ENCODE measurements around the gene MCTP2. TPM values are rescaled to one million over a fixed set of nuclear protein-coding genes. Genes with fewer than 3 reads are reported as not detected.

The MCTP2 gene
- total and polyA plus RNA-seq, 9 of the 15 experiments (the other 6 are each of a cell fraction or from before 2014, with no cell fraction given), result 0.07 TPM; not detected in 8

DNA sequence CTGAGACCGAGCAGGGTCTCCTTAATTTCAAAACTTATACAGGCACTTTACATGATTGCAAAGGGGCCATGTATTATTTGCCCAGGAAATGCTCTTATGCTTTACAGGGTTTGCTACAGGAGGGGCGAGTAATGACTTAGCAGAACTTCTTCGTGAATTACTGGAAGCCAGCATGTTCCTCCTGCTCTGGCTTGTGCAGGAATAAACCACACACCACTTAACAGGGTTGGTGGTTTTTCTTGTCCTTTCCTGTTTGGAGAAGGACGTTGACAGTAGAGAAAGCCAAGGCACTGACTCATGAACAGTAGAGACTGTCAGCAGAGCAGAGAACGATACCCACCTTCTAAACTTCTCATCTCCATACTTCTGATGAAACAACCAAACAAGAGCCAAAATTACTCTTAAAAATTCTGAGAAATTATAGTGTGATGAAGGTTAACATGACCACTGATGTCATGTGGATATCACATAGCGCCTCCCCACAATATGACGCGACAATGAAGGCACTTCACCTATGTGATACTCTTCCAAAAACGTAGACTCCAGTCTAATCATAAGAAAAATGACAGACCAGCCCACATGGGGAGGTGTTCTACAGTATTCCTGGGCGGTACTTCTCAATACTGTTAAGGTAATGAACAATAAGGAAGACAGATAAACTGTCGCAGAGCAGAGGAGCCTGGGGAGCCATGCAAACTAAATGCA lies 24.7 kb upstream of the MCTP2 start (continued):
- no peak for TF ChIP-seq ARID4B (CRISPR knock-in tag; IDR thresholded peaks at IDR 0.05)

GRCh38 chr15:94212291-94212690 lies 19.1 kb upstream of the MCTP2 start:
- Histone ChIP-seq H2AFZ (ENCODE audit: low read depth, low read length) (no peak overlapping the region), H3K27me3 (ENCODE audit: control insufficient read depth in 2 of 2, insufficient read depth in 2 of 2, low read length in 2 of 2) (no peaks in the 10 kb centered on the region), H3K9me3 (replicated peaks; ENCODE audit: control insufficient read depth, insufficient read depth, low read depth, low read length) (no peaks in the 10 kb centered on the region), H3K4me1 (replicated peaks in 1 of 2; ENCODE audit: control insufficient read depth in 2 of 2, insufficient read depth in 2 of 2, low read length in 2 of 2) (no peaks in the 10 kb centered on the region), H3K4me3 (no peak overlapping the region), H3K36me3 (ENCODE audit: control insufficient read depth, insufficient read depth, low read length) (no peaks in the 10 kb centered on the region), H3K27ac (ENCODE audit: extremely low read depth, low read depth, low read length) (no peak overlapping the region), H3K9me1 (ENCODE audit: control insufficient read depth, insufficient read depth, low read length) (no peaks in the 10 kb centered on the region), H3K9ac (ENCODE audit: insufficient read depth in 1 of 2, low read depth in 2 of 2, low read length in 2 of 2) (no peak overlapping the region), H3K4me2 (ENCODE audit: insufficient read depth, low read length) (no peak overlapping the region), H4K20me1 (replicated peaks; ENCODE audit: control insufficient read depth, insufficient read depth, low read length) (no peaks in the 10 kb centered on the region), H3K79me2 (ENCODE audit: control insufficient read depth, insufficient read depth, low read length) (no peaks in the 10 kb centered on the region)
- ChIA-PET POLR2A (no interaction called here), CTCF (ENCODE audit: low intra/inter-chr PET ratio) (no interaction called here)
- intact Hi-C loops (cut with micrococcal nuclease), result no loop called here
- DNase-seq (ENCODE audit: extremely low read depth in 1 of 4, low spot score in 3 of 4) (no peak), FAIRE-seq (no peak), ATAC-seq (no peak)
- 1% methylated on average over 5 of the region's 5 CpGs for WGBS (ENCODE audit: insufficient coverage, low coverage, missing lambda C conversion rate)
- TF ChIP-seq SAFB (IDR thresholded peaks at IDR 0.05; ENCODE audit: borderline replicate concordance, low read depth, low read length), result no peak
- TF ChIP-seq ZNF561 (CRISPR knock-in tag; conservative IDR thresholded peaks at IDR 0.05), result no peak
- TF ChIP-seq, protein P1, sequence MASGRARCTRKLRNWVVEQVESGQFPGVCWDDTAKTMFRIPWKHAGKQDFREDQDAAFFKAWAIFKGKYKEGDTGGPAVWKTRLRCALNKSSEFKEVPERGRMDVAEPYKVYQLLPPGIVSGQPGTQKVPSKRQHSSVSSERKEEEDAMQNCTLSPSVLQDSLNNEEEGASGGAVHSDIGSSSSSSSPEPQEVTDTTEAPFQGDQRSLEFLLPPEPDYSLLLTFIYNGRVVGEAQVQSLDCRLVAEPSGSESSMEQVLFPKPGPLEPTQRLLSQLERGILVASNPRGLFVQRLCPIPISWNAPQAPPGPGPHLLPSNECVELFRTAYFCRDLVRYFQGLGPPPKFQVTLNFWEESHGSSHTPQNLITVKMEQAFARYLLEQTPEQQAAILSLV (tag; IDR thresholded peaks at IDR 0.05), result no peak
- BruUV-seq (replicated peaks), result no TSS peak
- in situ Hi-C loops (cut with MboI), result no loop called here

Measured in K562 (cell line).